ENCODE measurements around the gene MAN2A1. TPM values are rescaled to one million over a fixed set of nuclear protein-coding genes. Genes with fewer than 3 reads are reported as not detected.

The MAN2A1 gene
- total RNA-seq, 1 experiment from 2014 or later: 51.0 TPM

- TF ChIP-seq CTCF (IDR thresholded peaks at IDR 0.05) (no peak), SIN3A (IDR thresholded peaks at IDR 0.05; ENCODE audit: borderline replicate concordance, insufficient read depth, low read depth, low read length) (no peak), POLR2AphosphoS5 (IDR thresholded peaks at IDR 0.05; ENCODE audit: low read depth, low read length) (no peak), REST (IDR thresholded peaks at IDR 0.05; ENCODE audit: insufficient read depth in 1 of 2, low read depth in 2 of 2, low read length in 1 of 2) (no peak), TCF7L2 (IDR thresholded peaks at IDR 0.05; ENCODE audit: low read depth, low read length) (no peak)
- Histone ChIP-seq H3K4me3 (ENCODE audit: low read depth in 2 of 2, low read length in 2 of 2) (no peak overlapping the region), H3K36me3 (ENCODE audit: control insufficient read depth, insufficient read depth, low read length) (no peaks in the 10 kb centered on the region), H3K9me3 (ENCODE audit: control insufficient read depth, insufficient read depth, low read depth, low read length) (no peaks in the 10 kb centered on the region), H3K27me3 (ENCODE audit: control insufficient read depth, insufficient read depth, low read length) (no peaks in the 10 kb centered on the region), H3K4me1 (ENCODE audit: control insufficient read depth, insufficient read depth, low read length) (no peaks in the 10 kb centered on the region), H3K27ac (ENCODE audit: low read length) (no peak overlapping the region)
- in situ Hi-C loops (cut with HindIII; ENCODE audit: low pct_unique_long_range_greater_than_20kb, low sequenced_read_pairs) (no loop called here), intact Hi-C loops (cut with micrococcal nuclease; ENCODE audit: unreplicated experiment) (loop anchor here (2.0 kb wide), 1 partner anchor 76 kb away; no protein-coding TSS in a partner anchor)
- ATAC-seq (no peak), DNase-seq (ENCODE audit: low read depth, low spot score) (no peak)
- POLR2A ChIA-PET: no interaction called here
- BruUV-seq (replicated peaks): no TSS peak
- CTCF ChIA-PET: no interaction called here
These were observed 194.9 kb downstream of the MAN2A1 start for GRCh38 chr5:109884676-109885075.

GRCh38 chr5:109885205-109885604 lies 195.5 kb downstream of the MAN2A1 start:
- Histone ChIP-seq H3K27me3 (ENCODE audit: control insufficient read depth, insufficient read depth, low read length) (no peaks in the 10 kb centered on the region), H3K4me1 (ENCODE audit: control insufficient read depth, insufficient read depth, low read length) (no peaks in the 10 kb centered on the region), H3K4me3 (ENCODE audit: low read depth in 2 of 2, low read length in 2 of 2) (no peak overlapping the region), H3K36me3 (ENCODE audit: control insufficient read depth, insufficient read depth, low read length) (no peaks in the 10 kb centered on the region), H3K9me3 (ENCODE audit: control insufficient read depth, insufficient read depth, low read depth, low read length) (no peaks in the 10 kb centered on the region), H3K27ac (ENCODE audit: low read length) (no peak overlapping the region)
- DNase-seq (ENCODE audit: low read depth, low spot score) (no peak), ATAC-seq (no peak)
- in situ Hi-C loops (cut with HindIII; ENCODE audit: low pct_unique_long_range_greater_than_20kb, low sequenced_read_pairs): no loop called here
- no TSS peak for BruUV-seq (replicated peaks)
- ChIA-PET CTCF (no interaction called here), POLR2A (no interaction called here)
- intact Hi-C loops (cut with micrococcal nuclease; ENCODE audit: unreplicated experiment): loop anchor here (2.0 kb wide), 1 partner anchor 76 kb away; no protein-coding TSS in a partner anchor
- TF ChIP-seq CTCF (IDR thresholded peaks at IDR 0.05) (no peak), REST (IDR thresholded peaks at IDR 0.05; ENCODE audit: insufficient read depth in 1 of 2, low read depth in 2 of 2, low read length in 1 of 2) (no peak), SIN3A (IDR thresholded peaks at IDR 0.05; ENCODE audit: borderline replicate concordance, insufficient read depth, low read depth, low read length) (no peak), POLR2AphosphoS5 (IDR thresholded peaks at IDR 0.05; ENCODE audit: low read depth, low read length) (no peak), TCF7L2 (IDR thresholded peaks at IDR 0.05; ENCODE audit: low read depth, low read length) (no peak)

Data from Panc1 (cell line).